Psoas muscle (tissue), 8 donors: Measurements from ENCODE around the gene NPLOC4. TPM values are rescaled to one million over a fixed set of nuclear protein-coding genes. Genes with fewer than 3 reads are reported as not detected.
A peak's percentile ranks its signal among the peaks of the same experiment; 100 is the strongest.

Source experiments
- ATAC-seq, 4 donors: fragments of 200-7000 bp; cut with Tn5 transposase; one replicate each; pipeline ENCODE4 v1.9.1; 2020; ENCODE audit warnings: moderate library complexity in 3 of 4, mild to moderate bottlenecking in 2 of 4
- DNase-seq, 2 donors: peaks; one replicate each; pipeline ENCODE4 v3.0.0-alpha.2; 2020
- H3K27ac ChIP-seq: fragments of 200-600 bp; one replicate; pipeline ENCODE4 v1.8.0; 2022
- H3K27me3 ChIP-seq, 3 donors: fragments of 200-600 bp in 1 of 3; one replicate each; pipeline versions ENCODE4 v1.6.1 to v1.8.0; 2013 to 2022; ENCODE audit warnings: low read length in 2 of 3, mild to moderate bottlenecking in 2 of 3, moderate library complexity in 1 of 3; ENCODE audit not compliant: insufficient read depth in 3 of 3
- H3K36me3 ChIP-seq, 2 donors: fragments of 200-600 bp in 1 of 2; one replicate each; pipeline versions ENCODE4 v1.6.1 to v1.8.0; 2013 to 2022; ENCODE audit warnings: low read depth in 1 of 2, mild to moderate bottlenecking in 1 of 2, moderate library complexity in 1 of 2; ENCODE audit not compliant: insufficient read depth in 1 of 2
- H3K4me1 ChIP-seq: fragments of 200-600 bp; one replicate; pipeline ENCODE4 v1.8.0; 2022
- H3K4me3 ChIP-seq: fragments of 200-600 bp; one replicate; pipeline ENCODE4 v1.8.0; 2022; ENCODE audit warnings: mild to moderate bottlenecking
- H3K9me3 ChIP-seq: fragments of 200-600 bp; one replicate; pipeline ENCODE4 v1.8.0; 2022
- WGBS, 3 donors: extraction: QIAGEN DNeasy Blood & Tissue Kit; methylation state at CpG; one replicate each; pipeline versions ENCODE4 v1.1.6 to v1.1.7; 2013; 5-methylcytosine and 5-hydroxymethylcytosine counted together
- intact Hi-C, 2 donors: fragments of 100-400 bp; cut with DNase I; formaldehyde crosslinking; loops; one replicate each; pipeline versions ENCODE4 v1.11.0 to v1.14.2; 2022
- polyA plus RNA-seq, 3 donors: library from polyadenylated mRNA; stranded (reverse); fragments of 200-250 nt; gene quantifications; one replicate each; pipeline ENCODE4 v1.2.3, GENCODE V29; 2013
- total RNA-seq, 4 donors: library from RNA; stranded (reverse); fragmentation: NEBNext Ultra II Directional in 2 of 4; extraction: Animal tissue kit (Norgen Biotek cat#: 25700) in 2 of 4; gene quantifications; one replicate each; pipeline versions ENCODE4 v1.2.1 to v1.2.4, GENCODE V29; 2021 to 2023
- TF ChIP-seq, protein P1 (sequence below): fragments of 200-600 bp; IDR thresholded peaks from one replicate; pipeline ENCODE4 v1.8.0; 2022; ENCODE audit warnings: antibody characterized with exemption
- donor health status: healthy with polysubstance abuse.
- donor health status: DM: no; HTN: no; CAD: no; lungs with moderate emphysema.
- donor health status: Bipolar disorder and iron deficiency.
- donor health status: healthy.
- donor health status: DM: yes; HTN: yes; CAD: no.
- donor health status: DM: no; HTN: no; CAD: no.
- donor health status: DM: no; HTN: no; CAD: no.
- donor health status: DM: yes; HTN: yes; CAD: no.

The NPLOC4 gene
- total and polyA plus RNA-seq, 7 donors, result 87.3 to 414 (median 204) TPM

DNA sequence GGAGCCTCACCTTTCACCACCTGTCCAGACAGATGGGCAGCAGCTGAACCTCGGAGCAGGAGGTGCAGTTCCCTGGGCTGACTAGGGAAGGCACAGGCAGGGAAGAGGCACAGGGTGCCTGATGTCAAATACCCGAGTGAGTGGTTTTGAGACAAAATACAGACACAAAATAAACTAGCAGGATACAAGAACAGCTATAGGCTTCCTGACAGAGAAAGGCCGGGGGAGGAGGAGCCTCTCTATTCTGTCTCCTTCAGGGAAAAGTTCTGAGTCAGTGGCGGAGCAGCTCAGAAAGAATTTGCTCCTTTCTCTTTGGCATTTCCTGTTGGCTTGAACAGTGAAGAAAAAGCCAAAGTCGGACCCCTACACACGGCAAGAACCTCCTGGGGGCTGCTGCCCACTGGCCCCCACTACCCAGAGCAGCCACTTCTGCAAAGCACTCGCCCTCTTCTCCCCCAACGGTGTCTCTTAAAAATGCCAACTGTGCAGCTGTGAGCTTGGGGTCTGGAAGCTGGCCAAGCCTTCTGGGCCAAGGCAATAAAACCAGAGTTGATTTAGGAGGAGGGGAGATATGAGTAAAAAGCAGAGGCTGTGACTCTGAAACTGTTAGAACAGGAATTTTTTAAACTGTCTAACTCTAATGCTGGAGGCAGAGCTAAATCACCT, 70.3 kb downstream of the NPLOC4 start:
- ATAC-seq, result peak; percentile 58 to 71 (median 62)
- peaks cover 20% of the 10 kb centered on the region for H3K4me1 ChIP-seq
- H3K4me3 ChIP-seq, result no peak overlapping the region
- DNase-seq, result peak; percentile 62 to 84
- WGBS, 3 donors, result 13 to 17% (median 14%) methylated on average over 8 of the region's 8 CpGs
- peak overlapping the region; percentile 66 for H3K27ac ChIP-seq
- no peaks in the 10 kb centered on the region for H3K27me3 ChIP-seq
- peaks cover 3 to 100% of the 10 kb centered on the region in 2 donors for H3K36me3 ChIP-seq
- H3K9me3 ChIP-seq, result no peaks in the 10 kb centered on the region
- TF ChIP-seq, protein P1, sequence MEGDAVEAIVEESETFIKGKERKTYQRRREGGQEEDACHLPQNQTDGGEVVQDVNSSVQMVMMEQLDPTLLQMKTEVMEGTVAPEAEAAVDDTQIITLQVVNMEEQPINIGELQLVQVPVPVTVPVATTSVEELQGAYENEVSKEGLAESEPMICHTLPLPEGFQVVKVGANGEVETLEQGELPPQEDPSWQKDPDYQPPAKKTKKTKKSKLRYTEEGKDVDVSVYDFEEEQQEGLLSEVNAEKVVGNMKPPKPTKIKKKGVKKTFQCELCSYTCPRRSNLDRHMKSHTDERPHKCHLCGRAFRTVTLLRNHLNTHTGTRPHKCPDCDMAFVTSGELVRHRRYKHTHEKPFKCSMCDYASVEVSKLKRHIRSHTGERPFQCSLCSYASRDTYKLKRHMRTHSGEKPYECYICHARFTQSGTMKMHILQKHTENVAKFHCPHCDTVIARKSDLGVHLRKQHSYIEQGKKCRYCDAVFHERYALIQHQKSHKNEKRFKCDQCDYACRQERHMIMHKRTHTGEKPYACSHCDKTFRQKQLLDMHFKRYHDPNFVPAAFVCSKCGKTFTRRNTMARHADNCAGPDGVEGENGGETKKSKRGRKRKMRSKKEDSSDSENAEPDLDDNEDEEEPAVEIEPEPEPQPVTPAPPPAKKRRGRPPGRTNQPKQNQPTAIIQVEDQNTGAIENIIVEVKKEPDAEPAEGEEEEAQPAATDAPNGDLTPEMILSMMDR, result no peak
- intact Hi-C loops, result loop anchor here in 1 of 2 donors (5.0 to 10.0 kb wide), 2 partner anchors 36 to 58 kb away; no protein-coding TSS in a partner anchor

DNA sequence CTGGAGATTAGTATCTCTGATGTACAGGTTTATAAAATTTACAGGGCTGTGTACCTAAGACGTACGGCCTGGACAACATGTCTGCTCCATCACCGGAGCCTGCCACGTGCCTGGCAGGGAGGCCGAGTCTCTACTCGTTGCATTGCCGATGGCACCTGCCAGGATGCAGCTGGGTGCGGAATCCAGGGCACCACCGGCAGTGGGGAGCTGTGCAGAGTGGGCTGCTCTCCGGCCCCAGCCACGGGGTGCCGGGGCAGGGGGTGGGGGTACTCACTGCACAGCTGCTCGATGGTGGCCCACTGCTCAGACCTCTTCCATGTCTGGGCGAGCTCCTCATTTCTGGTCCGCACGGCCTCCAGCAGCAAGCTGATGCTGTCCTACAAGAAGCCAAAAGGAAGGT, 71.7 kb downstream of the NPLOC4 start:
- WGBS, 3 donors, result 89 to 92% (median 91%) methylated on average over 16 of the region's 16 CpGs
- intact Hi-C loops, result loop anchor here in 1 of 2 donors (5.0 to 10.0 kb wide), 2 partner anchors 37 to 60 kb away; no protein-coding TSS in a partner anchor
- DNase-seq (no peak), ATAC-seq (no peak)
- no peaks in the 10 kb centered on the region for H3K9me3 ChIP-seq
- TF ChIP-seq, protein P1, result no peak
- H3K27me3 ChIP-seq, result no peaks in the 10 kb centered on the region
- H3K4me3 ChIP-seq, result no peak overlapping the region
- H3K36me3 ChIP-seq, result peaks cover 0 to 100% of the 10 kb centered on the region in 2 donors
- no peak overlapping the region for H3K27ac ChIP-seq
- peaks cover 20% of the 10 kb centered on the region for H3K4me1 ChIP-seq

DNA sequence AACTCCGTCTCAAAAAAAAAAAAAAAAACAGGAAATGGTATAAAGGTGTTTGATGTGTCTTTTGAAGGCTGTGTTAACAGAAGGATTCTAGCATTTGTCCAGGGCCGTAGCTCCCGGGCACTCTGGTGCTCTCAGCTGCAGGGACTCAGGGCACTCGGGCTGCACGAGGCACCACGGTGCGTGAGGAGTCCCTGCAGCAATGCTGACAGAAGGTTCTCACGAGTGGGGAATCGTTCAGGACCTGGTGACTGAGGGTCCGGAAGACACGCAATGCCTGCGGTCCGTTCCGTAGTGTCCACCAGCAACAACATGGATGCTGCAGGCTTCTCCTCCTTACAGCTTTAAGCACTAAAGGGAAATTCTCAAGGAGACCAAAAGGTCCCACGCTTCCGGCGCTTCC, 72.1 kb downstream of the NPLOC4 start:
- intact Hi-C loops, result loop anchor here in 1 of 2 donors (5.0 to 10.0 kb wide), 2 partner anchors 38 to 60 kb away; no protein-coding TSS in a partner anchor
- ATAC-seq, result no peak

DNA sequence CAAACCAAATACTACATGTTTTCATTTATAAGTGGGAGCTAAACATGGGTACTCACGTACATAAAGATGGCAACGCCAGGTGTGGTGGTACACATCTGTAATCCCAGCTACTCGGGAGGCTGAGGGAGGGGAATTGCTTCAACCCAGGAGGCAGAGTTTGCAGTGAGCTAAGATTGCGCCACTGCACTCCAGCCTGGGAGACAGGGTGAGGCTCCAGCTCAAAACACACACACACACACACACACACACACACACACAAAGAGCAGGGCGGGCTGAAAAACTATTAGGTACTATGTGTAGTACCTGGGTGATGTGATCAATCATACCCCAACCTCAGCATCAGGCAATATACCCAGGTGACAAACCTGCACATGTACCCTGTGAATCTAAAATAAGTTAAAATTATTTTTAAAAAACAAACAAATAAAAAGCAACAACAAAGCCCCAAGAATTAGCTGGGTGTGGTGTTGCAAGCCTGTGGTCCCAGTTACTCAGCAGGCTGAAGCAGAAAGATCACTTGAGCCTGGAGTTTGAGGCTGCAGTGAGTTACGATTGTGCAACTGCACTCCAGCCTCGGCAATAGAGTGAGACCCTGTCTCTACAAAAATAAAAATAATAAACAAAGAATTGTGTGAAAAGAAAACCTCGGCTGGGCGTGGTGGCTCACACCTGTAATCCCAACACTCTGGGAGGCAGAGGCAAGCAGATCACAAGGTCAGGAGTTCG, 72.9 kb downstream of the NPLOC4 start:
- Histone ChIP-seq H3K27ac (no peak overlapping the region), H3K9me3 (no peaks in the 10 kb centered on the region)
- TF ChIP-seq, protein P1, result no peak

More for the DNA sequence above, 72.1 kb downstream of the NPLOC4 start:
- DNase-seq, result no peak
- H3K4me1 ChIP-seq, result peaks cover 20% of the 10 kb centered on the region
- TF ChIP-seq, protein P1, result no peak
- 93 to 94% (median 94%) methylated on average over 17 of the region's 17 CpGs for WGBS, 3 donors
- H3K27ac ChIP-seq, result no peak overlapping the region
- no peaks in the 10 kb centered on the region for H3K9me3 ChIP-seq
- H3K36me3 ChIP-seq, result peaks cover 0 to 100% of the 10 kb centered on the region in 2 donors
- H3K4me3 ChIP-seq, result no peak overlapping the region
- H3K27me3 ChIP-seq, result no peaks in the 10 kb centered on the region

More for the DNA sequence above, 72.9 kb downstream of the NPLOC4 start:
- Histone ChIP-seq H3K4me3 (no peak overlapping the region), H3K4me1 (peaks cover 20% of the 10 kb centered on the region), H3K36me3 (peaks cover 0 to 100% of the 10 kb centered on the region in 2 donors), H3K27me3 (no peaks in the 10 kb centered on the region)
- intact Hi-C loops, result loop anchor here in 1 of 2 donors (10.0 kb wide), 1 partner anchor 61 kb away; no protein-coding TSS in a partner anchor
- WGBS, 3 donors, result 90 to 94% (median 90%) methylated on average over 10 of the region's 10 CpGs
- DNase-seq, result no peak
- no peak for ATAC-seq
